ENCODE data around the gene TRUB2. TPM values are rescaled to one million over a fixed set of nuclear protein-coding genes. Genes with fewer than 3 reads are reported as not detected.
"Not testable (repeated sequence)": the region's sequence is repeated elsewhere in the genome, so short reads cannot be mapped to it uniquely, and the experiment has no call there.

Gene TRUB2
- total RNA-seq, 4 donors from 2014 or later: 7.1 to 18.1 (median 14.3) TPM

DNA sequence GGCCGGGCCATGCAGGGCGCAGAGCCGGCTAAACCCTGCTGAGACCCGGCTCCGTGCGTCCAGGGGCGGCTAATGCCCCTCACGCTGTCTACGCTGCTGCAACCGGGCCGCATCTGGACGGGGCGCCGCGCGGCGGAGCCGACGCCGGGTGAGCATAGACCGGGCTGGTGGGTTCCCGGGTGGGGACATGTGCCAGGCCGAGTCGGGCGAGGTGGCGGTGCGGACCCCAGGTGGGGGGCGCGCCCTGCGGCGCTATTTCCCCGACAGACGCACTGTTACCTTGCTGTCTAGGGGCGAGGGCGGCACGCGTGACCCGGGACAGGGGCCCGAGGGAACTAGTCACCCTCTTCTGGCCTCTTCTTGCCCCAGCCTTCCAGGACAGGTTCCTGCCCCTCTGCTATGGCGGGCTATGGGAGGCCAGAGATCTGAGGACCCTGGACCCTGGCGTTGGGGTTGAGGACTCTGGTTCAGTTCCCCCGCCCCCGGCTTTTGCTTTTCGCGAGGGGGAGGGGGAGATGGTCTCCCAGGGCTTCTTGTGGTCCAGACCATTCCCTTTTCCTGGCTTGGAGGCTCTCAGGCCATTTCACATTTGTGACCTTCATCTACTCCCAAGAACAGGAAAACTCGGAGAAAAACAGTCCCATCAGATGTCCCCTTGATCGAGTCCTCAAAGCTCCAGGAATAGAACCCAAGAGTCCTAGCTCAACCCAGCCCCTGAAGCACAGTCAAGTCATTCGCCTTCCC is 18.6 kb upstream of the TRUB2 start:
- ATAC-seq: peak; percentile 50 to 64
- in situ Hi-C loops (cut with MboI; ENCODE audit: low sequenced_read_pairs in 4 of 4): loop anchor here in 1 of 4 donors (25.0 kb wide), 1 partner anchor 154 kb away; the partner anchor contains the start of gene CIZ1
- Histone ChIP-seq H3K9me3 (no peaks in the 10 kb centered on the region), H3K27ac (peak overlapping the region; percentile 73 to 89 (median 80)), H3K27me3 (no peaks in the 10 kb centered on the region), H3K4me3 (peak overlapping the region; percentile 79 to 93 (median 89)), H3K4me1 (peaks cover 5 to 15% of the 10 kb centered on the region in 2 donors), H3K36me3 (peaks cover 0 to 33% of the 10 kb centered on the region in 2 donors)
- peak in 1 of 2 donors; percentile 4 for DNase-seq
- TF ChIP-seq, protein P1, sequence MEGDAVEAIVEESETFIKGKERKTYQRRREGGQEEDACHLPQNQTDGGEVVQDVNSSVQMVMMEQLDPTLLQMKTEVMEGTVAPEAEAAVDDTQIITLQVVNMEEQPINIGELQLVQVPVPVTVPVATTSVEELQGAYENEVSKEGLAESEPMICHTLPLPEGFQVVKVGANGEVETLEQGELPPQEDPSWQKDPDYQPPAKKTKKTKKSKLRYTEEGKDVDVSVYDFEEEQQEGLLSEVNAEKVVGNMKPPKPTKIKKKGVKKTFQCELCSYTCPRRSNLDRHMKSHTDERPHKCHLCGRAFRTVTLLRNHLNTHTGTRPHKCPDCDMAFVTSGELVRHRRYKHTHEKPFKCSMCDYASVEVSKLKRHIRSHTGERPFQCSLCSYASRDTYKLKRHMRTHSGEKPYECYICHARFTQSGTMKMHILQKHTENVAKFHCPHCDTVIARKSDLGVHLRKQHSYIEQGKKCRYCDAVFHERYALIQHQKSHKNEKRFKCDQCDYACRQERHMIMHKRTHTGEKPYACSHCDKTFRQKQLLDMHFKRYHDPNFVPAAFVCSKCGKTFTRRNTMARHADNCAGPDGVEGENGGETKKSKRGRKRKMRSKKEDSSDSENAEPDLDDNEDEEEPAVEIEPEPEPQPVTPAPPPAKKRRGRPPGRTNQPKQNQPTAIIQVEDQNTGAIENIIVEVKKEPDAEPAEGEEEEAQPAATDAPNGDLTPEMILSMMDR (IDR thresholded peaks at IDR 0.05 in 4 of 5, conservative IDR thresholded peaks at IDR 0.05 in 1 of 5): no peak
- TF ChIP-seq POLR2A (IDR thresholded peaks at IDR 0.05): no peak
- intact Hi-C loops (cut with DNase I; ENCODE audit: low total_unique reads): loop anchor here (1.0 kb wide), 2 partner anchors 19 to 46 kb away; partner anchors contain the start of genes COQ4 and TRUB2

DNA sequence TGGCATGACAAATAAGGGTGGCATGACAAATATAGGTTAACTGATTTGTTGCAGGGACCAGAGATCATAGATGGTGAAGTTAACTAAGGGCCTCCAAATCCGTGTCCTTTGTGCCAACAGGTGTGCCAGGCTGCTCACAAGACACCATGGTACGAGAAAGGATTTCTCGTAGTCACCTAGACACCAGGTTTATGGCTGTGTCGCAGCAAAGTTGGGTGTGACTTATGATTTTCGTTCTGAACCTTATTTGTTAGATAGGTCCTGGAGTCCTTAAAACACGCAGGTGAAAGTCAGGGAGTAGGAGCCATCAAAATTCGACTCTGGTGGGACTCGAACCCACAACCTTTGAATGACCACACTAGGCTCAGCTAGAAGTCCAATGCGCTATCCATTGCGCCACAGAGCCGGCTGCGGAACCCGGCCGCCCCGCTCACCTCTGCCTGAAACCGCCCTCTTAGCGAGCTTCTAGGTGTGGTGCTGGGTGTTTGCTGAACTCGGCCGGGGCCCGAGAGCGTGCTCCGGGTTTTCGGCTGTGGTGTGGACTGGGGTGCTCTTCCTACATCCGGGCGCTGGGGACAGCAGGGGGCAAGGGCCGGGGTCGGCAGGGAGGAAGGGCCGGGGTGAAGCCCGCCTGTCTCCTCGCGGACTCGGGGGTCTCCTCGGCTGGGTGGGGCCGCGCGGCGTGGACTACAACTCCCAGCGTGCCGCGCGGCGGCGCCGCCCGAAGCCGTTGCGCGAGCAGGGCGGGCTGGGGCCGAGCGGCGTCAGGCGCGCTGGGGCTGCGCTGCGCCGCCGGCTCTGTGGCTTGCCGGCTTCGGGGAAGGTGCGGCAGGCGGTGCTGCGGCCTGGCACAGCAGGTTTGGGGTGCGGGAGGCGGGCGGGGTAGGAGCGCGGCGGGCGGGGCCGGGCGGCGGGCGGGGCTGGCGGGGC is 17.8 kb upstream of the TRUB2 start, which contains the start of gene SLC27A4:
TSS of gene SLC27A4 (plus strand) at position 767 of the 930 bp plus-strand sequence. CDS start 2,606 bp downstream, outside the sequence.
- ATAC-seq (peak; percentile 89 to 93), DNase-seq (peak; percentile 38 to 49)
- Histone ChIP-seq H3K9me3 (no peaks in the 10 kb centered on the region), H3K36me3 (peaks cover 0 to 25% of the 10 kb centered on the region in 2 donors), H3K27me3 (no peaks in the 10 kb centered on the region), H3K27ac (peak within 1 kb of the TSS; percentile 78 to 89 (median 80)), H3K4me3 (peak within 1 kb of the TSS; percentile 79 to 93 (median 89)), H3K4me1 (peaks cover 5 to 15% of the 10 kb centered on the region in 2 donors)
- in situ Hi-C loops (cut with MboI; ENCODE audit: low sequenced_read_pairs in 4 of 4) (loop anchor here in 1 of 4 donors (25.0 kb wide), 1 partner anchor 153 kb away; the partner anchor contains the start of gene CIZ1), intact Hi-C loops (cut with DNase I; ENCODE audit: low total_unique reads) (loop anchor here (1.0 kb wide), 2 partner anchors 18 to 64 kb away; partner anchors contain the start of genes COQ4, GOLGA2, SWI5 and TRUB2)
- peak in 1 of 2 donors; percentile 42 for TF ChIP-seq POLR2A (IDR thresholded peaks at IDR 0.05)
- TF ChIP-seq, protein P1 (IDR thresholded peaks at IDR 0.05 in 4 of 5, conservative IDR thresholded peaks at IDR 0.05 in 1 of 5): no peak

DNA sequence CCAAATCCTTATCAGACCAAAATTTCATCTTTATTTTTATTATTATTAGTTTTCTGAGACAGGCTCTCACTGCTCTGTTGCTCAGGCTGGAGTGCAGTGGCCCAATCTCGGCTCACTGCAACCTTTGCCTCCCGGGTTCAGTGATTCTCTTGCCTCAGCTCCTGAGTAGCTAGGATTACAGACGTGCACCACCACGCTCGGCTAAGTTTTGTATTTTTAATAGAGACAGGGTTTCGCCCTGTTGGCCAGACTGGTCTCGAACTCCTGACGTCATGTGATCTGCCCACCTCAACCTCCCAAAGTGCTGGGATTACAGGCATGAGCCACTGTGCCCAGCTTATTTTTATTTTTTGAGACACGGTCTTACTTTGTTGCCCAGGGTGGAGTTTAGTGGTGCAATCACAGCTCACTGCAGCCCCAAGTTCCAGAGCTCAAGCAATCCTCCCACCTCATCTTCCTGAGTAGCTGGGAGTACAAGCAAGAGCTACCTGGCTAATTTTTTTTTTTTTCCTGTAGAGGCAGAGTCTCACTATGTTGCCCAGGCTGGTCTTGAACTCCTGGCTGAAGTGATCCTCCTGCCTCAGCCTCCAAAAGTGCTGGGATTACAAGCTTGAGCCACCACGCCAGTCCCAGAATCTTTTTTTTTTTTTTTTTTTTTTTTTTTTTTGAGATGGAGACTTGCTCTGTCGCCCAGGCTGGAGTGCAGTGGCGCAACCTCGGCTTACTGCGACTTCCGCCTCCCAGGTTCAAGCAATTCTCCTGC is 16.8 kb upstream of the TRUB2 start:
- not testable (repeated sequence) for ATAC-seq, H3K9me3 ChIP-seq, H3K27ac ChIP-seq, H3K4me3 ChIP-seq, DNase-seq, H3K27me3 ChIP-seq
- Histone ChIP-seq H3K36me3 (peaks cover 0 to 15% of the 10 kb centered on the region in 2 donors), H3K4me1 (peaks cover 5 to 15% of the 10 kb centered on the region in 2 donors)
- intact Hi-C loops (cut with DNase I; ENCODE audit: low total_unique reads): loop anchor here (1.0 kb wide), 1 partner anchor 63 kb away; the partner anchor contains the start of genes GOLGA2 and SWI5
- in situ Hi-C loops (cut with MboI; ENCODE audit: low sequenced_read_pairs in 4 of 4): loop anchor here in 1 of 4 donors (25.0 kb wide), 1 partner anchor 152 kb away; the partner anchor contains the start of gene CIZ1

DNA sequence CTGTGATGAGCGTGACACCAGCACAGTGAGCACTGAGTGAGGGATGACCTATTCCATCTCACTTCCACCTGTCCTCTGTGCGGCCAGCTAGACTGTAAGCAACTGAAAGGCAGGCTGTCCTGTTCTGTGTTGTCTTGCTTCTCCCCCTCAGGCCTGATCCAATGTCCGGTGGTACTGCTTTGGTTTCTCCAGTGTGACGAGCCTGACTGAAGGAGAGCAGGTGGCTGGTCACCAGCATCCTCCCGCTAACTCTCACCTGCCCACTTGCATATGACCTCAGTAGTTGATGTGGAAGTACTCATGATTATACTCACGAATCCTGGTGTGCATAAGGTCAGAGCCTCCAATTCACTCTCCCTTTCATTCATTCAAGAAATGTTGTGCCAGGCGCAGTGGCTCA is 15.7 kb upstream of the TRUB2 start:
- in situ Hi-C loops (cut with MboI; ENCODE audit: low sequenced_read_pairs in 4 of 4): loop anchor here in 1 of 4 donors (25.0 kb wide), 1 partner anchor 151 kb away; the partner anchor contains the start of gene CIZ1
- no peak overlapping the region for H3K4me3 ChIP-seq
- intact Hi-C loops (cut with DNase I; ENCODE audit: low total_unique reads): no loop called here
- DNase-seq (no peak), ATAC-seq (no peak)
- no peaks in the 10 kb centered on the region for H3K27me3 ChIP-seq
- no peak for TF ChIP-seq POLR2A (IDR thresholded peaks at IDR 0.05)
- TF ChIP-seq, protein P1 (IDR thresholded peaks at IDR 0.05 in 4 of 5, conservative IDR thresholded peaks at IDR 0.05 in 1 of 5): no peak
- no peak overlapping the region for H3K27ac ChIP-seq
- H3K4me1 ChIP-seq: peaks cover 5 to 15% of the 10 kb centered on the region in 2 donors
- H3K36me3 ChIP-seq: peaks cover 0 to 4% of the 10 kb centered on the region in 2 donors
- no peaks in the 10 kb centered on the region for H3K9me3 ChIP-seq

Measured in gastrocnemius medialis (tissue), 4 donors.